Measurements from ENCODE around the gene CD58.
"Not testable (repeated sequence)": the region's sequence is repeated elsewhere in the genome, so short reads cannot be mapped to it uniquely, and the experiment has no call there.

The CD58 gene

GRCh38 chr1:116593401-116593800 lies 22.6 kb upstream of the CD58 start:
- not testable (repeated sequence) for DNase-seq (ENCODE audit: low read depth)

GRCh38 chr1:116591951-116592605 lies 21.3 kb upstream of the CD58 start:
- not testable (repeated sequence) for DNase-seq (ENCODE audit: low read depth)

- not testable (repeated sequence) for DNase-seq (ENCODE audit: low read depth)
Observed at GRCh38 chr1:116591006-116591950, 20.5 kb upstream of the CD58 start.

GRCh38 chr1:116590359-116591005 lies 19.7 kb upstream of the CD58 start:
- DNase-seq (ENCODE audit: low read depth): not testable (repeated sequence)

GRCh38 chr1:116589101-116589735 lies 18.4 kb upstream of the CD58 start:
- not testable (repeated sequence) for DNase-seq (ENCODE audit: low read depth)

GRCh38 chr1:116587501-116588227 lies 16.8 kb upstream of the CD58 start:
- no peak for DNase-seq (ENCODE audit: low read depth)

GRCh38 chr1:116586741-116587143 lies 15.9 kb upstream of the CD58 start:
- no peak for DNase-seq (ENCODE audit: low read depth)

GRCh38 chr1:116585886-116586285 lies 15.1 kb upstream of the CD58 start:
- no peak for DNase-seq (ENCODE audit: low read depth)

- DNase-seq (ENCODE audit: low read depth): no peak
Observed at GRCh38 chr1:116581323-116581885, 10.6 kb upstream of the CD58 start.

GRCh38 chr1:116580446-116581322 lies 9.9 kb upstream of the CD58 start:
- DNase-seq (ENCODE audit: low read depth): no peak

GRCh38 chr1:116579259-116579875 lies 8.5 kb upstream of the CD58 start:
- no peak for DNase-seq (ENCODE audit: low read depth)

GRCh38 chr1:116578581-116578980 lies 7.8 kb upstream of the CD58 start:
- DNase-seq (ENCODE audit: low read depth): no peak

GRCh38 chr1:116577759-116578314 lies 7.0 kb upstream of the CD58 start:
- no peak for DNase-seq (ENCODE audit: low read depth)

GRCh38 chr1:116574581-116575291 lies 3.9 kb upstream of the CD58 start:
- no peak for DNase-seq (ENCODE audit: low read depth)

GRCh38 chr1:116573431-116574095 lies 2.7 kb upstream of the CD58 start:
- no peak for DNase-seq (ENCODE audit: low read depth)

GRCh38 chr1:116572771-116573430 lies 2.1 kb upstream of the CD58 start:
- no peak for DNase-seq (ENCODE audit: low read depth)

GRCh38 chr1:116572099-116572498 lies 1.3 kb upstream of the CD58 start:
- DNase-seq (ENCODE audit: low read depth): no peak
